Measurements from ENCODE around the gene ZIK1. TPM values are rescaled to one million over a fixed set of nuclear protein-coding genes. Genes with fewer than 3 reads are reported as not detected.

Gene ZIK1
- total RNA-seq, 1 experiment from 2014 or later, result not detected

DNA sequence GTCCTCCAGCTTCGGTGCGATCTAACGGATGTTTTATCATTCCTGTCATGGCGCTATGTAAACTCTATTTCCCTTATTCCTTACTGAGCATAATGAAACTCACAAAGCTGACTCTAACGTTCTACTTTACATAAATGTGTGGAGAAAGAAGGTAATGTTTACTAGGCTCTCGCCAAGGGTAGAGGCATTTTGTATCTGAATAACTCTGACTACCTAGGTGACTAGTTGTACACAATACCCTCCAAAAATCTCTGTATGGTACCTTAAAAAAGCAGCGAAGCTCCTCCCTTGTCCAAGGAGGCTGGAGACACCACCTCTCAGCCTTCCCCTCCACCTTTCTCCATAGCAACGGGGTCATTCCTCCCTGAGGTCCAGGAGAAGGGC is 15.4 kb downstream of the ZIK1 start:
- no TSS peak for BruUV-seq (replicated peaks)
- intact Hi-C loops (cut with micrococcal nuclease; ENCODE audit: unreplicated experiment), result no loop called here
- CTCF ChIA-PET, result no interaction called here

DNA sequence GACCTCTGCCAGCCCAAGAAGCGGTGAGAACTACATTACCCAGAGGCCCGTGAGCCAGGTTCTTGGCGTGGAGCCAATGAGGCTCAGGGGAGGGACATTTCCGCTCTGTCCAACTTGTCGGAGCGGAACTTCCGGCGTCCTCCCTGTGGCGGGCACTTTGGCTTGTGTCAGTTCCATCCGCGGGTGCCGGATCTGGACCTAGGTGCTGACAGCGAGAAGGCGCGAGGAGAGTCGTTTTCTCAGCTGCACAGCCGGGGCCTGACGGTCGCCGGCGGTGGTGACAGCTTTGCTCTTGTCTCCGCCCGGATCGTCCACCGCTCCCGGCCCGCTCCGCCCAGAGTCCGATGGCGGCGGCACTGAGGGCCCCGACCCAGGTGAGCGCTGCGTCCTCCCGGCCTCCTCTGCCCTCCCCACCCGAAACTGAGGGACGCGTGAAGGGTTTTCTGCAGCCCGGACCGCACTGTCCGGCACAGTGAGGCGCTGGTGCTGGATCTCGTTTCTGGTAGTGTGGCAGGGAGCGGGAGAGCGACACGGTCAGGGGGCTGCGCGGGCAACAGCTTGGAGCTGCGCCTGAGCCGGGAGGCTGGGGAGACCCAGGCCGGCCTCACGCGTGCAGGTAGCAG is 15.9 kb downstream of the ZIK1 start, which contains the start of gene ZNF530:
Gene ZNF530, plus strand, starts transcription at position 125 of the 623 bp plus-strand sequence. CDS start 4,461 bp downstream, outside the sequence.
- POLR2A ChIA-PET, result interaction anchor here (0.6 kb wide), 1 partner anchor 64 kb away, joined by 7 read pairs; no protein-coding TSS in a partner anchor
- no TSS peak for BruUV-seq (replicated peaks)
- DNase-seq (ENCODE audit: low read depth, low spot score) (peak; percentile 74), ATAC-seq (peak; percentile 100)
- peak within 1 kb of the TSS; percentile 64 for H3K27ac ChIP-seq (ENCODE audit: low read length)
- peaks cover 28% of the 10 kb centered on the region; the same call in 1 of the 2 replicates for H3K9me3 ChIP-seq (ENCODE audit: control insufficient read depth, insufficient read depth, low read depth, low read length)
- H3K4me3 ChIP-seq (ENCODE audit: low read depth in 2 of 2, low read length in 2 of 2), result peak within 1 kb of the TSS; percentile 74 to 79
- CTCF ChIA-PET, result no interaction called here
- in situ Hi-C loops (cut with HindIII; ENCODE audit: low pct_unique_long_range_greater_than_20kb, low sequenced_read_pairs) (no loop called here), intact Hi-C loops (cut with micrococcal nuclease; ENCODE audit: unreplicated experiment) (no loop called here)
- peaks cover 4% of the 10 kb centered on the region for H3K4me1 ChIP-seq (ENCODE audit: control insufficient read depth, insufficient read depth, low read length)
- TF ChIP-seq, protein P1, sequence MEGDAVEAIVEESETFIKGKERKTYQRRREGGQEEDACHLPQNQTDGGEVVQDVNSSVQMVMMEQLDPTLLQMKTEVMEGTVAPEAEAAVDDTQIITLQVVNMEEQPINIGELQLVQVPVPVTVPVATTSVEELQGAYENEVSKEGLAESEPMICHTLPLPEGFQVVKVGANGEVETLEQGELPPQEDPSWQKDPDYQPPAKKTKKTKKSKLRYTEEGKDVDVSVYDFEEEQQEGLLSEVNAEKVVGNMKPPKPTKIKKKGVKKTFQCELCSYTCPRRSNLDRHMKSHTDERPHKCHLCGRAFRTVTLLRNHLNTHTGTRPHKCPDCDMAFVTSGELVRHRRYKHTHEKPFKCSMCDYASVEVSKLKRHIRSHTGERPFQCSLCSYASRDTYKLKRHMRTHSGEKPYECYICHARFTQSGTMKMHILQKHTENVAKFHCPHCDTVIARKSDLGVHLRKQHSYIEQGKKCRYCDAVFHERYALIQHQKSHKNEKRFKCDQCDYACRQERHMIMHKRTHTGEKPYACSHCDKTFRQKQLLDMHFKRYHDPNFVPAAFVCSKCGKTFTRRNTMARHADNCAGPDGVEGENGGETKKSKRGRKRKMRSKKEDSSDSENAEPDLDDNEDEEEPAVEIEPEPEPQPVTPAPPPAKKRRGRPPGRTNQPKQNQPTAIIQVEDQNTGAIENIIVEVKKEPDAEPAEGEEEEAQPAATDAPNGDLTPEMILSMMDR (IDR thresholded peaks at IDR 0.05), result no peak
- TF ChIP-seq SIN3A (IDR thresholded peaks at IDR 0.05; ENCODE audit: borderline replicate concordance, insufficient read depth, low read depth, low read length) (peak; percentile 99), POLR2AphosphoS5 (IDR thresholded peaks at IDR 0.05; ENCODE audit: low read depth, low read length) (peak; percentile 90), TCF7L2 (IDR thresholded peaks at IDR 0.05; ENCODE audit: low read depth, low read length) (no peak)
- TF ChIP-seq, protein P2, sequence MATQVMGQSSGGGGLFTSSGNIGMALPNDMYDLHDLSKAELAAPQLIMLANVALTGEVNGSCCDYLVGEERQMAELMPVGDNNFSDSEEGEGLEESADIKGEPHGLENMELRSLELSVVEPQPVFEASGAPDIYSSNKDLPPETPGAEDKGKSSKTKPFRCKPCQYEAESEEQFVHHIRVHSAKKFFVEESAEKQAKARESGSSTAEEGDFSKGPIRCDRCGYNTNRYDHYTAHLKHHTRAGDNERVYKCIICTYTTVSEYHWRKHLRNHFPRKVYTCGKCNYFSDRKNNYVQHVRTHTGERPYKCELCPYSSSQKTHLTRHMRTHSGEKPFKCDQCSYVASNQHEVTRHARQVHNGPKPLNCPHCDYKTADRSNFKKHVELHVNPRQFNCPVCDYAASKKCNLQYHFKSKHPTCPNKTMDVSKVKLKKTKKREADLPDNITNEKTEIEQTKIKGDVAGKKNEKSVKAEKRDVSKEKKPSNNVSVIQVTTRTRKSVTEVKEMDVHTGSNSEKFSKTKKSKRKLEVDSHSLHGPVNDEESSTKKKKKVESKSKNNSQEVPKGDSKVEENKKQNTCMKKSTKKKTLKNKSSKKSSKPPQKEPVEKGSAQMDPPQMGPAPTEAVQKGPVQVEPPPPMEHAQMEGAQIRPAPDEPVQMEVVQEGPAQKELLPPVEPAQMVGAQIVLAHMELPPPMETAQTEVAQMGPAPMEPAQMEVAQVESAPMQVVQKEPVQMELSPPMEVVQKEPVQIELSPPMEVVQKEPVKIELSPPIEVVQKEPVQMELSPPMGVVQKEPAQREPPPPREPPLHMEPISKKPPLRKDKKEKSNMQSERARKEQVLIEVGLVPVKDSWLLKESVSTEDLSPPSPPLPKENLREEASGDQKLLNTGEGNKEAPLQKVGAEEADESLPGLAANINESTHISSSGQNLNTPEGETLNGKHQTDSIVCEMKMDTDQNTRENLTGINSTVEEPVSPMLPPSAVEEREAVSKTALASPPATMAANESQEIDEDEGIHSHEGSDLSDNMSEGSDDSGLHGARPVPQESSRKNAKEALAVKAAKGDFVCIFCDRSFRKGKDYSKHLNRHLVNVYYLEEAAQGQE (IDR thresholded peaks at IDR 0.05; ENCODE audit: insufficient read depth in 1 of 2, low read depth in 2 of 2, low read length in 1 of 2), result no peak
- no peaks in the 10 kb centered on the region for H3K36me3 ChIP-seq (ENCODE audit: control insufficient read depth, insufficient read depth, low read length)
- no peaks in the 10 kb centered on the region for H3K27me3 ChIP-seq (ENCODE audit: control insufficient read depth, insufficient read depth, low read length)

More for the DNA sequence above, 15.4 kb downstream of the ZIK1 start:
- POLR2A ChIA-PET, result interaction anchor here (0.6 kb wide), 1 partner anchor 64 kb away, joined by 7 read pairs; no protein-coding TSS in a partner anchor
- Histone ChIP-seq H3K9me3 (ENCODE audit: control insufficient read depth, insufficient read depth, low read depth, low read length) (peaks cover 23% of the 10 kb centered on the region; the same call in 1 of the 2 replicates), H3K27me3 (ENCODE audit: control insufficient read depth, insufficient read depth, low read length) (no peaks in the 10 kb centered on the region), H3K4me1 (ENCODE audit: control insufficient read depth, insufficient read depth, low read length) (peaks cover 4% of the 10 kb centered on the region), H3K4me3 (ENCODE audit: low read depth in 2 of 2, low read length in 2 of 2) (peak overlapping the region; percentile 74 to 79), H3K36me3 (ENCODE audit: control insufficient read depth, insufficient read depth, low read length) (no peaks in the 10 kb centered on the region), H3K27ac (ENCODE audit: low read length) (peak overlapping the region; percentile 64)
- DNase-seq (ENCODE audit: low read depth, low spot score) (no peak), ATAC-seq (no peak)
- TF ChIP-seq SIN3A (IDR thresholded peaks at IDR 0.05; ENCODE audit: borderline replicate concordance, insufficient read depth, low read depth, low read length) (no peak), POLR2AphosphoS5 (IDR thresholded peaks at IDR 0.05; ENCODE audit: low read depth, low read length) (no peak), TCF7L2 (IDR thresholded peaks at IDR 0.05; ENCODE audit: low read depth, low read length) (no peak)
- TF ChIP-seq, protein P1 (IDR thresholded peaks at IDR 0.05), result no peak
- TF ChIP-seq, protein P2 (IDR thresholded peaks at IDR 0.05; ENCODE audit: insufficient read depth in 1 of 2, low read depth in 2 of 2, low read length in 1 of 2), result no peak
- in situ Hi-C loops (cut with HindIII; ENCODE audit: low pct_unique_long_range_greater_than_20kb, low sequenced_read_pairs), result no loop called here
